GM18508 (cell line): ENCODE results near the gene SLMAP.
"Not testable (repeated sequence)": the region's sequence is repeated elsewhere in the genome, so short reads cannot be mapped to it uniquely, and the experiment has no call there.

Source experiments
- ATAC-seq: cut with Tn5 transposase; IDR thresholded peaks from one replicate; pipeline ENCODE4 v1.9.1; 2021; ENCODE audit warnings: moderate number of reproducible peaks; ENCODE audit not compliant: insufficient read depth, unreplicated experiment

SLMAP gene

DNA sequence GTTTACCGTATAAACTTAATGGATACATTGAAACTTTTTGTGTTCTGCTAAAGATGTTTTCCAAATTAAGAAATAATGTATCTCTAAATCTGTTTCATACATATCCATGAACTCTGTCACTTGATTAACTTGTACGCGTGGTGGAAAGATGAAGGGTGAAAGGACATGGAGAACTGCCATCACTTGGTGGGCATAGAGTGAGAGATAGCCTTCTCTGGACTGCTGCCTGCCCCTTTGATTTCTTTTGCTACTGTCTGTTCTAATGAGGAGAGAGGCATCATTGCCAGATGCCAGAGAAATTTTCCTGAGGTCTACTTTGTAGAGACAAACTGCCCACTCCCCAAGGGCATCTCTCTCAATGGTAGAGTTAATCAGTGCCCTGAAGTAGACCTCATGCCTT, 120.5 kb downstream of the SLMAP start:
- ATAC-seq = no peak

DNA sequence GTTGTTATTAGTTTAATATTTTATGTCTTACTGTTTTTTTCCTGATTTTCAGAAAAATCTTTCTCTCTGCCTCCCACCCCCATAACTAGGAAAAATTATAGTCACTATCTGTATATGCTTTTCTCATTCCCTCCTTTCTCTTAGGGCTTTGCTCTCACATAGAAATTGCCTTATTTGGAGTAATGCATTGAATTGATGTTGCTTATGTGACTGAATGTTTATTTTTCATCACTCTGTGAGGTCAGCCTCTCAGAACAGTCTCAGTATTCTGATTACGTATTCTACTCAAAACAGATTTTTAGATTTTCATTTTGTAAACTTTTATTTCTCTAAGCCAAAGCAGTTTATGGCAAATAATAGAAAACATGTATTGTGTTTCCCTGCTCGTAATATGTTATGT, 121.0 kb downstream of the SLMAP start:
- no peak for ATAC-seq

DNA sequence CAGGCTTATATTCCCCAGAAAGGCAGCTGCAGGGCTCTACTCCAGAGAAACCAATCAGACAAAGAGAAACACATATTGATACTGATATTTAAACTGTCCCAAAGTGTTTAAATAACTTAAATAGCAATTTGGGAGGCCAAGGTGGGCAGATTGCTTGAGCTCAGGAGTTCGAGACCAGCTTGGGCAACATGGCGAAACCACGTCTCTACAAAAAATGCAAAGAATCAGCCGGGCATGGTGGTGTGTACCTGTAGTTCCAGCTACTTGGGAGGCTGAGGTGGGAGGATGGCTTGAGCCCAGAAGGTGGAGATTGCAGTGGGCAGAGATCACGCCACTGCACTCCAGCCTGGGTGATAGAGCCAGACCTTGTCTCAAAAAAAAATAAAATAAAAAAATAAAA, 128.3 kb downstream of the SLMAP start:
- ATAC-seq = not testable (repeated sequence)

DNA sequence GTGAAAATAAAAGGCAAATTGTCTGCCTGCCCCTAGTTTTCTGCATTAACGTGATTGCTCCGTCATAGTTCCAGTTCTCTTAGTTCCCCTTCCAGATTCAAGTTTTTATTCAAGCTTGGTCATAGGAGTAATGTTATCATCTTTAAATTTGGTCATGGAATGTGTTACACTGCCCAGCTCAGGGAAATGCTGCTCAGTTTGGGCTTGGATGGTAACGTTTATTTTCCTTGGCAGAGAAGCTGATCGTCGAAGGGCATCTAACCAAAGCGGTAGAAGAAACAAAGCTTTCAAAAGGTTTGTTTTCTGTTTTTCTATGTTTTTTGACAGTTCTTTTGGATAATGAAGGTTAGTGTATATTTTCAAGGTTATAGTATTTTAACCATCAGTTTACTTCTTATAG, 133.7 kb downstream of the SLMAP start:
- ATAC-seq = no peak

DNA sequence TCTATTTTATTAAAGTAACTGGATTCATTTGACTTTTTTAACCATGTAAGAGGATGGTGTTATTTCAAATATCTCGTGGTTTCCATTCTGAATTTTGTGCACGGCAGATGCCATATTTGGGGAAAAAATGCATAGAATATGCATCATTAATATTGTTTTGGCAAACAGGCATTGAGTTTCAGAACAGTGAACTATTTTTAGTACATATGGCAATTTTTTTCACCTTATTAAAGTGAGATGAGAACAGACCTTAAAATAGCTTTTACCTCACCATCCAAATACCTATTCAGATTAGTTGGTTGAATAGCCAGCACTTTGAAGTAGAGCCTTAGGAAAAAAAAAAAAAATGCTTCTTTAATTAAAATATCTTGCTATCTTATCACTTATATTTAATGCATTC, 134.8 kb downstream of the SLMAP start:
- ATAC-seq = no peak

DNA sequence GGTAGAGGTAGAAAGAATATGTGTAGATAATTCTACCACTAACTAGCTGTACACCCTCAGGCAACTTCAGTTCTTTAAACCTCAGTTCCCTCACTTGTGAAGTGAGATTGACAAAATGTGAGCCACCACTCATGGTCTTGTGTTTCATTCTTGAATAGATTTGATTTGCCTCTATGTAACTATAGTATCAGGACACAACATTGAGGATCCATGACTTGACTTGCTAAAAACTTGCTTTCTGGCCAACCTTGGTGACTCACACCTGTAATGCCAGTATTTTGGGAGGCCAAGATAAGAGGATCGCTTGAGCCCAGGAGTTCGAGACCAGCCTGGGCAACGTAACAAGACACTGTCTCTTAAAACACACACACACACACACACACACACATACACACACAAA, 136.3 kb downstream of the SLMAP start:
- ATAC-seq = no peak

DNA sequence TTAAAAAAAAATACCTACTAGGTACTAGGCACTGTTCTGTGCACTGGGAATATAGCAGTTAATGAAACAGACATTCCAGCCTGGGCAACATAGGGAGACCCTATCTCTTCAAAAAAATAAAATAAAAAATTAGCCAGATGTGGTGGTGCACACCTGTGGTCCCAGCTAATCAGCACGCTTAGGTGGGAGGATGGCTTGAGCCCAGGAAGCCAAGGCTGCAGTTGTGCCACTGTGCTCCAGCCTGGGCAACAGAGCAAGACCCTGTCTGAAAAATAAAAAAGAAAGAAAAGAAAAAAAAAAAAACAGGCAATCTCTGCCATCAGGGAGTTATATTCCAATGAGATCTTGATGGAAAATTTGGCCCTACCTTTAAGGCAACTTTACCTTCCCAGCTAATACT, 137.0 kb downstream of the SLMAP start:
- no peak for ATAC-seq

DNA sequence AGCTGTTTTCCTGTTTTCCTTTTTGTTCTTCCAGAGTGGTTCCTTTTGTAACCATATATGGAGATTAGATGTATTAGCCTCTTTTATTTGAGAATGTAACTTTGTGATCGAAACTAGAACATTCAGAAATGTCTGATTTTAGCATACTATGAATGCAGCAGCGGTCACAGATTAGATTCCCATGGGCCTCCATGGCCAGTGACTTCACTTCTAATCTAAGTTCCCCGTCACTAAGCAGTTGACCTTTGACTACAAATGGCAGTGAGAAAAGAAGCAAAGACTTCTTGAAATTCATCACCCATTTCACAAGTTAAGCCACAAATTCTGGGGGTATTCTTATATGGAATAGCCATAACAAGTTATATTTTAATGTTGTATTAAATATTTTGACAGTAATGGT, 137.6 kb downstream of the SLMAP start:
- no peak for ATAC-seq

DNA sequence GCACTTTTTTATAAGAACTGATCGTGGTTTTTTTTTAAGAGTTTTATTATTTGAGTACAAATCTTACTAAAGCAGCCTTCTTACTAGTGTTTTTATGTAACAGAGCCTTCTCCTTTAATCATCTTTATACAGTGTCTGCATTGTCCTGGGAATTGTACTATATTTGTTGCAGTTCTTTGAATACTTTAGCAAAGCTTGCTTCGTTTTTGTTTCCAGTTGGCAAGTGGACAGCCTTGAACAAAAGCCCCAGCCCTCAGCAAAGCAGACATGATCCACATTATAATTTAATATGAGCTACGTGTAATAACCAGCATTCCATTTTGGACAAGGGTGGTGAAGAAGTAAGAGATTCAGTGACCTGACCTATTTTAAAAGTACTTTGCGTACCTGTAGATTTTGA, 139.9 kb downstream of the SLMAP start:
- ATAC-seq = no peak

DNA sequence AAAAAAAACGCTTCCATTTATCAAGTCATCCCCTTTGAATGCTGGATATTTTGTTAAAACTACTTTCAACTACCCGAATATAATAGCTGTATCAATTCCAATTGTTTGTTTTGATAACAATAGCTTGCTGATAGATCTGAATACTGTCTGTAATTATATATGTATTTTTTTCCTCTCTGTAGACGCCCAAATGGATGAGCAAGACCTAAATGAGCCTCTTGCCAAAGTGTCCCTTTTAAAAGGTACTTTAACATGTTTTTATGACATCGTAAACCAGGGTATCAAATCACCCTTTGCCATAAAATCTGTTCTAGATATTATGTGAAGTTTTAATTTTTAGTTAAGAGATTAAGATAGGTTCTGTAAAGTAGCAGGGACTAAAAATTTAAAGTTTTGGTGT, 140.6 kb downstream of the SLMAP start:
- ATAC-seq = no peak

DNA sequence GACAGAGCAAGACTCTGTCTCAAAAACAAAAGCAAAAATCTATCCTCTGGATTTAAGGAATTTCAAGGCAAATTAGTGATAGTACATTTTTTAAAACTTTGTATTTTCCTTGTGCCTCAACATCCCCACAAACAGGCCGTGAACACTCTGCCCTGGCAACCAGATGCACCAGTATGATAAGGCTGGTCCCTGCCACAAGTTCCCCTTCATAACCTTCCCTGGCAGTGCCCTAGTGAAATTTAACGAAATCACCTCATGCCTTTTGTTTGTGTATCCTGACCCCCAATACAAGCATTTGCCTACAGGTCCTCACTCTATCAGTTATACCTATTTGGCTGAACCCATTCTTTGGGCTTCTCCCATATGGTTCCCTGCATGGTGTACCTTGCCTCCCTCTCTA, 144.7 kb downstream of the SLMAP start:
- ATAC-seq = no peak

DNA sequence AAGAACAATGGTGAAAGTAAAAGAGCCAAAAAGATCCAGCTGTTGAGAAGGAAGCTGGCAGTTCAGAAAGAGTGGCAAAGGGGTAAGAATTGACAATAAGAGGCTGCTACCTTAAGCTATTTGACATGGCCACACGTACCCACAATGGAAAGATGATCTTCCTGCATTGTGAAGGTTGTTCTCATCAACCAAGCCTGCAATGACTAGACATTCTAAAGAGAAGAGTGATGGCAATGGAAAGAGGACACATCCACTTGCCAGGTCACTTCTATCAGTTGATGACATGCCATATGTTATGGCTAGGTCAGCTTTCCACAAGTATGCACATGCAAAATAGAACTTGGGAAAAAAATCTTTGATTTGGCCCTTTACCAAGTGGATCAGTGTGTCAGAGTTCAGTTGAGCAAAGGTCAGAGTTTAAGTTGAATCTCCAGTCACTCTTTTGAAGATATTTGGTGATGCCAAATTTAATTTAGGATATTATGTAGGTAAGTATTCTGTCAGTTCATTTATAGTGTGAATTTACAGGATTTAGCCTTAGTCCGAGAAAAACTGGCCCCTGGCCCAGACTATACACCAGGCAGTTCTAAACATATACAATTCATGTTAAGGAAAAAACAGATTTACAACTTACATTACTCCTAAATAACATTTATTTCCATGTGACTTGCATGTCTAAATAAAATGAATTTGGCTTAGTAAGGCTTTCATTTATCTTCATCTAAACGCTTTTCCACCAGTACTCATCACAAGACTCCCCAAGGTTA, 147.2 kb downstream of the SLMAP start:
- no peak for ATAC-seq

DNA sequence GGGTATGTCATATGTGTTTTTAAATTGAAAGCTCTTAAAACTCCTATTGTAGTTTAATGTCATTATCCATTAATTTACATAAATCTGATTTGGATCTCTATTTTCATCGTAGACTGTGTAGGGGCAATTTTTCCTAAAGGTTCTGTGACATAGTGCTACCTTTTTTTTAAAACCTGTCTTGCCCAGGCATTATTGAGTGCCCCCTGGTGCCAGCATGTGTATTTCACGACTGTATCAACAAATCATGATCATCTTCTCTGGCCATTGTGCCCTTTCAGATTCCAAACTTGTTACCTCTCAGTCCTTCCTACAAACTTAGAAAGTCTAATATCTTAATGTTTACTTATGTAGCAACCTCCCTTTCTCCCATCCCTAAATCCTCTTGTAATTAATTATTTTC, 154.9 kb downstream of the SLMAP start:
- no peak for ATAC-seq

DNA sequence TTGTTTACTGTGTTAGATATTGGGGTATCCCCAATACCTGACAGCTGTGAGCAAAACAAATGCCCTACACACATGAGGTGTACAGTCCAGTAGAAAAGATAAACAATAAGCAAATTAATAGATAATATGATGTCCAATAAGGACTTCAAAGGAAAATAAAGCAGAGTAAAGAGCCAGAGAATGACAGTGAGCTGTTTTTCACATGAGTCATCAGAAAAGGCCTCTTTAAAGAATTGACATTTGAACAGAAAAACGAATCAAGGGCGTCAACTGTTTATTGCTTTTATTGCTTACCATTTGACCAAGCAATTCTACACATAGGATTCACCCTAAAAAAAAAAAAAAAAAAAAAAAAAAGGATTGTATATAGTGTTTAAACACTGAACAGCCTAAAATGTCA, 155.5 kb downstream of the SLMAP start:
- no peak for ATAC-seq

DNA sequence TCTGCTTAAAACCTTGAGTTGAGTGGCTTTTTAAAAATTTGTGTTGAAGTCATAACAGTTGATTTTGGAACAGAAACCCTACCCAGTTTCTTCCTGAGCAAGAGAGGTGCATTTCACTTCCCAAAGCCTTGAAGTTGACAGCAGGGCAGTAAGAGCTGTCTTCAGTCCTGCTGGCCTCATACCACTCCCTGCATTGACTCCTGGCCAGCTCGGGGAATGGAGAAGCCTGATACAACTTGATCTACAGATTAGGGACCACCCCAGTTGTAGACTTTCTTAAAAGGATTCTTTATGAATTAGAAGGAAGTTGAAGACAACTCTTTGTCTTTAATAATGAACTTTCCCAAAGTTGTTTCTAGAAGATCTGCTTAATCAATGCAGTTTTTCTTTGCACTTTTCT, 161.5 kb downstream of the SLMAP start:
- no peak for ATAC-seq

DNA sequence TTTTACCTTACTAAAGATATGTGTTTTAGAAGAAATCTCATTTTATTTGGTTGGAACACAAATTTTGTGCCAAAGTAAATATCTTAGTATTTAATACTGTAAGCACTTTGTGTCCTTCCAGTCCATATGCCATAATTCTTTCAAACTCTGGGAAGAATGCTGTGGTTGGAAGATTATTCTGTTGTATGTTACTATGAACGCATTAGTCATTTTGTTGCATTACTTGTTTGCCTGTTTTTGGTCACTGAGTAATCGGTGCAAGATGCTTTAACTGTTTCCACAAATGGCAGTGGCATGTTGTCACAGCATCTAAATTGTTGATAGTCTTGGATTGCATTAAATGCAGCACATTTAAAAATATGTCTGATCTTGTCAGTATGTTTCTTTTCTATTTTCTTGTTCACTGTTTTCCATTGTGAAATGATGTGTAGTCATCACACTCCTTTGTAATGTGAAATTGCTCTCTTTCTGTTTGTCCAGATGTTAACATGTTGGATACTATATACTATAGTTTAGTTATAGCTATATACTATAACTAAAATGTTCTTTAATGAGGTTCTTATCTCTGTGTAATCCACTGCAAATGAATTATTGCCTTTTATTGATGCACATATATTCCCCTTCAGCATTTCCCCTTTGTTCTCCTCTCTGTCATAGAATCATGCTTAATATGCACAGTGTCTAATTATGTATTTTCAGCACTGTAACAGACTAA, 162.2 kb downstream of the SLMAP start:
- ATAC-seq = no peak

DNA sequence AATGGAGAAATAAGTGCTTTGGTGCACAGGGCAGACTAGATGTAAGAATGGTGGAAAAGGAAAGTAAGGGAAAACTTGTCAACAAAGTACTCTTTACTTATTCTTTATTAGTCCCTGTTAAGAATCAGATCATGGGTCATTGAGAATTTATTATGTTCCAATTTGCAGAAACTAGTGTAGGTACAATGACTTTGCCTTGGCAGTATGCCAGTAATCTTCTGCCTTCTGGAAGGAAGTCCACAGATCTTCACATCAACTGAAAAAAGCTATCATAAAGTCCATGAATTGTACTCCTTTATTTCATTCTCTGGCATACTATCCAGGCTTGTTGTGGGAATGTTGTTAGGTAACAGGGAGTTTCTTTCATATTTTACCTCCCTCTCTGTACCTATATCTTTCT, 163.9 kb downstream of the SLMAP start:
- no peak for ATAC-seq

DNA sequence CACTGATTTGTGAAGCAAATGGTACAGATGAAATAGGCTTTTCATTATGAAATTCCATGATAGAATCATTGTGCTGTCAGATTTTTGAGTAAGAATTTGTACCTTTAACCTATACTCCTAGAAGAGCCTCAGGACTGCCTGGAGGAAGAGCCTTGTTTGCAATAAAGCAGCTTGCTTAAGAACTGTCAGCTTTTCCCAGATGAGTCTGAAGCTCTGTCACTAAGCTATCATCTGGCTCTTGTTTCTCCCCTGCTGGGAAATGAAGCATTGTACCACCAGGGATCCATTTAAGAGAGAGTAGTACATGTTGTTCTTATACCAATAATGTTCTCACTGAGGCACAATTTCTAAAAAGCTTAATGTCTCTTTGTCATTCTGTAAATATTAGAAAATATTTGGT, 167.0 kb downstream of the SLMAP start:
- no peak for ATAC-seq

DNA sequence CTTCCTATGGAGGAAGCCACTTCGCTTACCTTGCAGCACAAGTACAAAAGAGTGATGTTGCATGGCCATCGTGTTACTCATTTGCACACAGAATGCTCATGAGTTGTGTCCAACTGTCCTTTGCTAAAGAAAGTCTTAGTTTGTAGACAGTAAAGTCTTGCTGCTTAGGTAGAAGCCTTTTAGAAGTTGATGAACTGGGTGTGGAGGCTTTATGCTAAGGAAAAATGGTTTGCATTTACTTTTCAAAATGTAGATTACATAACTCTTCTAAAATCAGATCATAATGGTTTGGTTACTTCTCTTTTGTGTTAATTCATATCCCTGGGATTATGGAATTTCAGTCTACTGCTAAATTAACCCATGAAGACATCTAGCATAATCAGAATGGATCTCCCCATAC, 167.6 kb downstream of the SLMAP start:
- no peak for ATAC-seq

DNA sequence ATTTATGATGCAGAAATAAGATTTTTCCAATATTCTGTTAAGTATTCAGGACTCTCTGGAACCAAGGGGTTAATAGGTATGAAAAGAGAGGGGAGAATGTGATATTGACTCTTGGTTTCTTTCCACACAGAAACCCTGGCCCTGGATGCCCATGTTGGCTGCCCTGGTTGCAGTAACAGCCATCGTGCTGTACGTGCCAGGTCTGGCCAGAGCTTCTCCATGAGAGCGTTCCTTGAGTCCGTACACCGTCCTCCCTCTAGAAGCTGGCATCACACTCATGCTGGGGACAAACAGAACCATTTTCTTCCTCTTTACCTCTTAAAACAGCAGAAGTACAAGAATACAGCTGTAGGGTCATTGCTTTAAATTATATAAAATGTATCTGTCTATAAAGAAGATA, 171.1 kb downstream of the SLMAP start:
- ATAC-seq = no peak

DNA sequence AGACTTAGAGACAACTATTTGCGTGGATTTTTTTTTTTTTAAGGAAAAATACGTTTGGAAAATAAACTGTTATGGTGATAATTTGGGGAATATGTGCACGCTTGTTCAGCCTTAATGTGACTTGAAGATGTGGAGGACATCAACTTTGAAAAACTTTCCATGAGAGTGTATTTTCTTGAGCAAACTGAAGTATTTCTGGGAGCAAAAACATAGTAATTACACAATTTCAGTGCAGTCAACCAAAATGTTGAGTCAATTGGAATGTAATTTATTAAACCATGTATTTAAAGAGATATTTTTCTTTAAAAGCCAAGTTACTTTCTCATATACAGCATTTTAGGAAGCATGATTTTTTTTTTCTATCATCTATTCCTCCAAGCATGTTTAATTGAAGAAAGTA, 171.8 kb downstream of the SLMAP start:
- ATAC-seq = no peak

DNA sequence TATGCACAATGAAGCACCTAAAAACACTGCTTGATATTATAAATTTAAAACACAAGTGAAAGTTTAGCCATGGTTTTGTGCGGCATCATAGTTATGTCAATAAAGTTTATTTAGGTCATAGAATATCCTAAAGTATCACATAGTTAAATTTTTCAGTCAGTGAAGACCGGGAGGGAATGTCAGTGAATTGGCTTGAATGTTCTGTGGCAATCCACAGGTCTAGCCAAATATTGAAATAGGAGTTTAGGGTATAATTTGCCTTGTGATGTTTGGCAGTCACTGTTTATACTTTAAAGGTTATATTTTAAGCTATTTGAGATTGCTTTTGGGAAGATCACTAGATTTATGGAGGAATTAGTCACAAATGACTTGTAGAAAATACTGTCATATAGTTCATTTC, 172.4 kb downstream of the SLMAP start:
- no peak for ATAC-seq
